ENCODE measurements around the gene LBH.

- TF ChIP-seq POLR2A (IDR thresholded peaks at IDR 0.05; ENCODE audit: low read depth, low read length) (no peak), POLR2AphosphoS5 (IDR thresholded peaks at IDR 0.05; ENCODE audit: low read depth, low read length) (no peak)
Measured at GRCh38 chr2:30232801-30233130, 1.4 kb downstream of the LBH start.

Data from GM12891 (cell line).